GM20000 (cell line): ENCODE measurements around the gene SLC8A1.

ENCODE experiments used
- DNase-seq: peaks from one replicate; pipeline ENCODE4 v3.0.0; 2012; ENCODE audit warnings: low spot score
- TF ChIP-seq, protein P1 (sequence below): IDR thresholded peaks from 2 replicates; pipeline ENCODE4 v1.5.1; 2012; ENCODE audit warnings: mild to moderate bottlenecking, control low read depth; ENCODE audit errors: extremely low read depth, missing control alignments

SLC8A1 gene

DNA sequence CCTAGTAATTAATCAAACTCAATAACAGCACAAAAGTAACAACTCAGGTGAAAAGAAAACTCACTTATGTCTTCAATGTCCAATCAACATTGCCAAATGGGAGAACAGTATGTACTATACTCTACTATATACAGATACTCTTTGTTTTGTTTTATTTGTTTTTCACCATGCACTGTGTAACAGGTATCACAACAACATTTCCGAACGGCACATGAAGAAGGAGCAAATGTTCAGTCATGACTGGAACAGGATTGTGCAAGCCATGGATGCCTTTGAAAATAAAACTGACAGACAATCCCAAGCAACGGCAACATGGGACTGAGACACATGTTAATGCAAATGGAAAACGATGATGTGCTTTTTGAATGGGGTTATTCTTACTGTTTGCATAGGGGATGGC lies 337.9 kb downstream of the SLC8A1 start:
- TF ChIP-seq, protein P1, sequence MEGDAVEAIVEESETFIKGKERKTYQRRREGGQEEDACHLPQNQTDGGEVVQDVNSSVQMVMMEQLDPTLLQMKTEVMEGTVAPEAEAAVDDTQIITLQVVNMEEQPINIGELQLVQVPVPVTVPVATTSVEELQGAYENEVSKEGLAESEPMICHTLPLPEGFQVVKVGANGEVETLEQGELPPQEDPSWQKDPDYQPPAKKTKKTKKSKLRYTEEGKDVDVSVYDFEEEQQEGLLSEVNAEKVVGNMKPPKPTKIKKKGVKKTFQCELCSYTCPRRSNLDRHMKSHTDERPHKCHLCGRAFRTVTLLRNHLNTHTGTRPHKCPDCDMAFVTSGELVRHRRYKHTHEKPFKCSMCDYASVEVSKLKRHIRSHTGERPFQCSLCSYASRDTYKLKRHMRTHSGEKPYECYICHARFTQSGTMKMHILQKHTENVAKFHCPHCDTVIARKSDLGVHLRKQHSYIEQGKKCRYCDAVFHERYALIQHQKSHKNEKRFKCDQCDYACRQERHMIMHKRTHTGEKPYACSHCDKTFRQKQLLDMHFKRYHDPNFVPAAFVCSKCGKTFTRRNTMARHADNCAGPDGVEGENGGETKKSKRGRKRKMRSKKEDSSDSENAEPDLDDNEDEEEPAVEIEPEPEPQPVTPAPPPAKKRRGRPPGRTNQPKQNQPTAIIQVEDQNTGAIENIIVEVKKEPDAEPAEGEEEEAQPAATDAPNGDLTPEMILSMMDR = no peak
- no peak for DNase-seq

DNA sequence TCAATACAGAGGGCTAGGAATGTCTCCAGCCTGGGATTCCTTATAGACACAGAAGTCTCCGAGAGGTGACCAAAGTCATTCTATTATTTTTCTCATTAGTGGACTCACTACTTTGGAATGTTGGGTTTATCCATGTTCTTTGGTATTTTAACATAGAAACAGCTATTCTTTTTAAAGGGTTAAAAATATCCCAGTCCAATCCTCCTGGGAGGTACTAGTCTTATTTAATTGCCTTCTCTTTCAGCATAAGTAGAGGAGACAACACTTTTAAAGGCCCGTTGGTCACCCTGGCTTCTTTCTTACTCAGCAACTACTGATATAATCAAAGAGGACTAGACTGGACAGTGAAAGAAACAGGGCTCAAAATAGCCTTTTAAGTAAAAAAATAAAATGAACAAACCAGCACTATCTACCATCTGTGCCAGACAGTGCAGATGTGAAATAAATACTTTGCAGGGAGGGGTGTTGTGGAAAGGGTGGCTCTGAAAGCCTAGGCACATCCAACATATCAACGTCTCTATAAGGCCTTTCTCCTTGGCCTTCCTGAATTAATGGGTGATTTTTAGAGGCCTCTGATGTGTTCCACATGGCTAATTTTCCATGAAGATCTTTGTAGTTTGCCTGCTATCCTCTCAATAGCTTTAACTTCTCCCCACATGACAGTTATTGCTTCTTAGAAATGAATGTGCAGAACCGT lies 338.5 kb downstream of the SLC8A1 start:
- TF ChIP-seq, protein P1 = no peak
- no peak for DNase-seq

DNA sequence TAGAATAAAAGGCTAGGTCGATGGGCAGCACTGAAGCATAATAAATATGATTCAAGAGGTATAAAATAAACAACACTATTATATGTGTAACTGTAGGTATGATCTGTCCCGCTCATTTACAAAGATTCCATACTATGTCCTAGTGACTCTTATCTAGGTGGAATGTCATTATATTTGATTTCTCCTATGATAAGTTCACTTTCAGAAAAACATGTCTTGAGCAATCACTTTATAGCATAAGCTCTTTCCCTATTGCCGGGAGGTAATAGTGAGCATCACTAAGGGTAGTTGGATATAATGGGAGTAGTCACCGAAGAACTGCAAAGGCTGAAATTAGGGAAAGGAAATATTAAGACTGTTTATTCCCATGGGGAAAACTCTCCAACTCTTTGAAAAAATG lies 342.5 kb downstream of the SLC8A1 start:
- TF ChIP-seq, protein P1 = no peak
- DNase-seq = no peak

DNA sequence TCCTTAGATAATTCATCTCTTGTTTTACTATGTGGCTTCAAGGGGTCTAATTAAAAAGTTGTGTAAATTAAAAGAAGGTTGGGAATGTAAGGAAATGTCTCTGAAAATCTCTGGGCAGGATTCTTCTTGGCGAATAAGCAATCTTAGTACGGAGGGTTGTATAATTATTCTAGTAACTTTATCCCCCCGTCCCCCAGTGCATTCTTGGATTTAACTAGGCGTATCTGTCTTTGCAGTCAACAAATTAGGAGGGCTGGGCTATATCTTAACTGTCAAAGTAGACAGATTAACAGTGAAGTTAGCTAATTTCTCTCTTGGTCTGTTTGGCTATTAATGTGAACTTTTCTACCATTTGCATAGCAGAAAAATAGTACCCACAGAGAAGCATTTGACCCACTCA lies 343.0 kb downstream of the SLC8A1 start:
- TF ChIP-seq, protein P1 = no peak
- DNase-seq = no peak

DNA sequence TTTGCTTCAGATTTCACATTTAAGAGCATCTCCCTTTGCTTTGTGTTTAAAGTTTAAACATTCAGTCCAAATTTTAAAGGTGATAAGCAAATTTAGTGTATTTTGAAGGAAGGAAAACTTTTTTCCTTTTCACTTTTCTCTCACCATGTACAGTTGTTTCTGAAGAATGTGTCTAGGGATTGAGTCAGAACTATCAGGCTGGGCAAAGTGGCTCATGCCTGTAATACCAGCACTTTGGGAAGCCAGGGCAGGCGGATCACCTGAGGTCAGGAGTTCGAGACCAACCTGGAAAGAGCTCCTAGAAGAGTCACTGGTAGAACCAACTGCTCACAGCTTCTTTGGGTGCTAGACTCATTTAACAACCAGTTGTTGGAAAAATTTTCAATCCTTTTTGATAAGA lies 345.8 kb downstream of the SLC8A1 start:
- no peak for DNase-seq
- TF ChIP-seq, protein P1 = no peak

DNA sequence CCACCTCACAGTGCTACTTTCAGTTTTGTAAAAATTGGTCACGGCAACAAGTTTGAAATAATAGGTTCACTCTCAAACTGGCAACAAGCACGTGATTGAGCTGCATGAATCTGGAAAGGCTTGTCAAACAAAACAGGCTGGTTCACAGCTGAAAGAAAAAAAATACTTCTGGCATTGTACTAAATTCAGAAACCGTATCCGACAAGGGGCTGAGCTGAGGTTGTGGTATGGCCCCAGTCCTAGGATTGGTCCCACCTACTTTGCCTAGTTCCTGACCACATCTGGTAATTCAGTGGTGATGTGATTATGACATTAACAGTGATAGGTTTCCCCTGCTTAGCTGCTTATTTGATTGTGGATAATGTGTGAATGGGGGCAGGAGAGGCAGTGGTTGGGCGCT lies 346.3 kb downstream of the SLC8A1 start:
- TF ChIP-seq, protein P1 = no peak
- no peak for DNase-seq

DNA sequence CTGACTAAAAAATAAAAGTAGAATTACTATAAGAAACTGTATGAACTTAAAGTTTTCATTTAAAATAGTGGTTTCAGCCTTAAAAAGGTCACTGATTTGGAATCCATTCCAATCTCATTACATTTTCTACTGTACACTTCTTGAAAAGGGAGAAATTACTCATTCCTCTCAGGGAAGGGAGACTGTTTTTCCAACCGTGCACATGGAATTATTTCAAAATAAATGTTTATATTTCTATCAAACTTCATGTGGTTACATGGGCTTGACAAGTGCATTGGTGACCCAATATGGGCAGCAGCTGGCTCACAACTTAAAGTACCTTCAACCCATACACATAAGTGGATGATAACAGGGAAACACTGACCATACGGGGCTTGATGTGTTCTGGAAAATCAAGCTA lies 348.3 kb downstream of the SLC8A1 start:
- TF ChIP-seq, protein P1 = no peak
- no peak for DNase-seq
